T-helper 2 cell treated with Interferon-gamma antibody and Interleukin-4, amounts not matched to agents 5 μg/mL and 100 μg/mL, for 36 hours (primary cell): ENCODE results near the gene NRG3.

Experiments used
- DNase-seq: peaks from one replicate; pipeline ENCODE4 v3.0.0; 2021; ENCODE audit warnings: low spot score
- H3K27ac Mint-ChIP-seq: one replicate; pipeline ENCODE4 v1.8.0; 2021; ENCODE audit warnings: mild to moderate bottlenecking, mixed read lengths
- H3K27me3 Mint-ChIP-seq: one replicate; pipeline ENCODE4 v1.8.0; 2021; ENCODE audit warnings: low read depth, mixed read lengths
- H3K36me3 Mint-ChIP-seq: one replicate; pipeline ENCODE4 v1.8.0; 2021; ENCODE audit warnings: low read depth, mixed read lengths
- H3K4me1 Mint-ChIP-seq: one replicate; pipeline ENCODE4 v1.8.0; 2021; ENCODE audit warnings: low read depth, mixed read lengths
- H3K4me3 Mint-ChIP-seq: one replicate; pipeline ENCODE4 v1.8.0; 2022; ENCODE audit warnings: mild to moderate bottlenecking, moderate library complexity, mixed read lengths
- H3K9me3 Mint-ChIP-seq: one replicate; pipeline ENCODE4 v1.8.0; 2021; ENCODE audit warnings: mixed read lengths

NRG3 gene

DNA sequence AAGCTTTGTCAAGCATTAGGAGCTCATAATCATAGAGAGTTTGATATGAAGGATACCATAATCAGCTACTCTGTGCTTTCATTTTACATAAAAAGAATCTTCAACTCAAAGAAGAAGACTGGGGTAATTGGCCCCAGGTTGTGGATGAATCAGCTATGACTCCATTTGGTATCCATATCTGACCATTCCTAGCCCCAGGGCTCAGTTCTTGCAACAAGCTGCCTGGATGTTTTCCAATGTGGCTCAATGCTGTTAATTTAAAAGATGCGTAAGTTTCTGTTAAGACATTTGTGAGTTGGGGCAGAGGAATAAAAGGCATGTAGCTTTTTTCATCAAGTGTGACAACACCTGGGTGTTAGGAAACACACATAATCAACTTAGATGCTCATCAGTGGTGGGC is 951.1 kb downstream of the NRG3 start:
- no peaks in the 10 kb centered on the region for H3K36me3 Mint-ChIP-seq
- H3K27ac Mint-ChIP-seq, result no peak overlapping the region
- DNase-seq, result no peak
- H3K27me3 Mint-ChIP-seq, result no peaks in the 10 kb centered on the region
- peaks cover 1% of the 10 kb centered on the region for H3K9me3 Mint-ChIP-seq
- no peak overlapping the region for H3K4me3 Mint-ChIP-seq
- H3K4me1 Mint-ChIP-seq, result no peaks in the 10 kb centered on the region

- Mint-ChIP-seq H3K9me3 (no peaks in the 10 kb centered on the region), H3K4me1 (no peaks in the 10 kb centered on the region), H3K36me3 (no peaks in the 10 kb centered on the region), H3K27ac (no peak overlapping the region), H3K27me3 (no peaks in the 10 kb centered on the region), H3K4me3 (no peak overlapping the region)
- no peak for DNase-seq
These were observed 952.9 kb downstream of the NRG3 start for GRCh38 chr10:82827901-82828300.

DNA sequence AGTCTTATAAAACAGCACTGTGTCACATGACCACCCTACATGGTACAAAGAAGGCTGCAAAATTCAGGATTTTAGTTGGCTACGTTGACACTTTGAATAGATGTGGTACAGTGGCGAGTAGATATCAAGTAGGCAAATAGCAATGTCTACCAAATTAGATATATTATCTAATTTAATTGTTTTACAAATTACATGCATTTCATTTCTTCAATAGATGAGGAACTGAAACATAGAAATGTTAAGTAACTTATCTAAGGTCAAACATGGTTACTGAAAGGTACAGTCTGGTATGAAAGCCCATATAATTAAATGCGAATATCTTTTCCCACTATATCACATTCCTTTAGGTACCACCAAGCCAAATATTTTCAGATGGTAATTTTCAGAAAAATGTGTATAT is 972.2 kb downstream of the NRG3 start:
- no peaks in the 10 kb centered on the region for H3K27me3 Mint-ChIP-seq
- H3K9me3 Mint-ChIP-seq, result peaks cover 20% of the 10 kb centered on the region
- H3K27ac Mint-ChIP-seq, result no peak overlapping the region
- H3K4me3 Mint-ChIP-seq, result no peak overlapping the region
- DNase-seq, result no peak
- no peaks in the 10 kb centered on the region for H3K36me3 Mint-ChIP-seq
- no peaks in the 10 kb centered on the region for H3K4me1 Mint-ChIP-seq

- no peaks in the 10 kb centered on the region for H3K27me3 Mint-ChIP-seq
- no peak for DNase-seq
- peaks cover 30% of the 10 kb centered on the region for H3K9me3 Mint-ChIP-seq
- H3K4me1 Mint-ChIP-seq, result no peaks in the 10 kb centered on the region
- no peak overlapping the region for H3K4me3 Mint-ChIP-seq
- H3K27ac Mint-ChIP-seq, result no peak overlapping the region
- no peaks in the 10 kb centered on the region for H3K36me3 Mint-ChIP-seq
These were observed 975.2 kb downstream of the NRG3 start for GRCh38 chr10:82850191-82850590.

GRCh38 chr10:82856957-82857613 is 982.1 kb downstream of the NRG3 start:
- Mint-ChIP-seq H3K27ac (no peak overlapping the region), H3K4me3 (no peak overlapping the region), H3K4me1 (no peaks in the 10 kb centered on the region), H3K9me3 (peaks cover 34% of the 10 kb centered on the region), H3K36me3 (no peaks in the 10 kb centered on the region), H3K27me3 (no peaks in the 10 kb centered on the region)
- DNase-seq, result no peak

DNA sequence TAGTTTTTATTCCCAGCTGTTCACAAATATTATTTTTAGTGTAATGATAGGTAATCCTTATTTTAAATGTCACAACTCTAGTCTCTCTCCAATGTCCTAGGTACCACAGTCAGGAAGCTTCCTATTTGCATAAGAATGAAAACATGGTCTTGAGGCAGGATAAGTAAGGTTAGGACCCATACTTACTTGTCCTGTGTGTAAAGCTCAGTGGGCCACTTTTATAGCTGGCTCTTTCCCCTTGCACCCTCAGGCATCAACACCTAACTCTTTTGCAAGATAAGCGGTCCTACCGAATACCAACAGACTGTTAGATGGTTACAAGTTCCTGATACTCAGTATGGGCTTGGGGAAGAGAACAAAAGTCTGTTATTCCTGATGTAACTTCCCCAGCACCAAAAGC is 986.9 kb downstream of the NRG3 start:
- no peak for DNase-seq
- Mint-ChIP-seq H3K27ac (no peak overlapping the region), H3K9me3 (peaks cover 26% of the 10 kb centered on the region), H3K27me3 (no peaks in the 10 kb centered on the region), H3K36me3 (no peaks in the 10 kb centered on the region), H3K4me1 (no peaks in the 10 kb centered on the region), H3K4me3 (no peak overlapping the region)

- no peak for DNase-seq
- H3K4me1 Mint-ChIP-seq, result no peaks in the 10 kb centered on the region
- no peak overlapping the region for H3K27ac Mint-ChIP-seq
- peaks cover 19% of the 10 kb centered on the region for H3K9me3 Mint-ChIP-seq
- no peaks in the 10 kb centered on the region for H3K27me3 Mint-ChIP-seq
- no peak overlapping the region for H3K4me3 Mint-ChIP-seq
- H3K36me3 Mint-ChIP-seq, result no peaks in the 10 kb centered on the region
These were observed 990.4 kb downstream of the NRG3 start for GRCh38 chr10:82865366-82865765.

GRCh38 chr10:82866424-82867020 is 991.5 kb downstream of the NRG3 start:
- DNase-seq, result no peak
- Mint-ChIP-seq H3K9me3 (peaks cover 12% of the 10 kb centered on the region), H3K36me3 (no peaks in the 10 kb centered on the region), H3K4me1 (no peaks in the 10 kb centered on the region), H3K27ac (no peak overlapping the region), H3K27me3 (no peaks in the 10 kb centered on the region), H3K4me3 (no peak overlapping the region)

- H3K9me3 Mint-ChIP-seq, result peaks cover 12% of the 10 kb centered on the region
- no peaks in the 10 kb centered on the region for H3K27me3 Mint-ChIP-seq
- H3K4me1 Mint-ChIP-seq, result no peaks in the 10 kb centered on the region
- DNase-seq, result no peak
- no peaks in the 10 kb centered on the region for H3K36me3 Mint-ChIP-seq
- H3K27ac Mint-ChIP-seq, result no peak overlapping the region
- no peak overlapping the region for H3K4me3 Mint-ChIP-seq
These were observed 992.1 kb downstream of the NRG3 start for GRCh38 chr10:82867056-82867455.

DNA sequence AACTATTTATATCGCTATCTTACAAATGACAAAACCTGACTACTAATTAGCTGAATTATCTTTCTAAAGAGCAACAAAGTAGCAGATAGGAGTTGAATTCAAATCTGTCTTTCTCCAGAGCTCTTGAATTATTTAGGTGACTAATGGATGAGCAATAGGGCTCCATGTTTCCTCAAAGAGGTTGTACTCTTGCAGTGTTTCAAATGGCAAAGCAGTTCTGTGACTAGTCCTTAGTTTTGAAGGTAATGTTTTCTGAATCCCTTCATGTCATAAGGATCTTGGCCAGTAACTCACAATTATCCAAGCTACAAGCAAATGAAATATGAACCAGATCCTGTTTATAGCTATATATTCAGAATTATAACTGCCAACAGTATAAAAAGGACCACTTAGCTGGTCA is 999.7 kb downstream of the NRG3 start:
- no peak overlapping the region for H3K4me3 Mint-ChIP-seq
- H3K27me3 Mint-ChIP-seq, result no peaks in the 10 kb centered on the region
- no peak for DNase-seq
- H3K27ac Mint-ChIP-seq, result no peak overlapping the region
- no peaks in the 10 kb centered on the region for H3K36me3 Mint-ChIP-seq
- H3K4me1 Mint-ChIP-seq, result no peaks in the 10 kb centered on the region
- H3K9me3 Mint-ChIP-seq, result peaks cover 10% of the 10 kb centered on the region

GRCh38 chr10:82880776-82881290 is 1005.8 kb downstream of the NRG3 start:
- H3K9me3 Mint-ChIP-seq, result peaks cover 13% of the 10 kb centered on the region
- DNase-seq, result no peak
- H3K27ac Mint-ChIP-seq, result no peak overlapping the region
- no peaks in the 10 kb centered on the region for H3K36me3 Mint-ChIP-seq
- no peaks in the 10 kb centered on the region for H3K27me3 Mint-ChIP-seq
- H3K4me1 Mint-ChIP-seq, result no peaks in the 10 kb centered on the region
- no peak overlapping the region for H3K4me3 Mint-ChIP-seq

- peaks cover 16% of the 10 kb centered on the region for H3K9me3 Mint-ChIP-seq
- no peak for DNase-seq
- H3K36me3 Mint-ChIP-seq, result no peaks in the 10 kb centered on the region
- H3K4me1 Mint-ChIP-seq, result no peaks in the 10 kb centered on the region
- H3K4me3 Mint-ChIP-seq, result no peak overlapping the region
- H3K27me3 Mint-ChIP-seq, result no peaks in the 10 kb centered on the region
- H3K27ac Mint-ChIP-seq, result no peak overlapping the region
These were observed 1007.7 kb downstream of the NRG3 start for GRCh38 chr10:82882722-82883121.

DNA sequence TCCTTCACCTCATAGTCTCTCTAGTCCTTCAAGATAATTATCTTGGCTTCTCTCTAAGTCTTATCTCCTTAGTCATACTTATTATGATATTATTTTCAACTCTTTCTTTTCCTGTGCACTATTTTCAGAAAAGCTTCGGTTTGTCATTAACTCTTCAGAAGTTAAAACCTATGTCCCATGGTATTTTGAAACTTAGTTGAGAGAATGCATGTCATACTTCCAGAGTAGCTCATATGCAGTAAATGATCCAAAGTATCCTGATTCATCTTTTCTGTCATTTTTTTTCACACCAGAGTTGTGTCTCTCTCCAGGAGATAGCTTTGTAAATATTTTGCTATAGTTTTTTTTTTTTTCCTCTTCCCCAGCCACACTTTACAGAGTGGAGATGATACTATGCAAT is 1008.6 kb downstream of the NRG3 start:
- no peak for DNase-seq
- Mint-ChIP-seq H3K4me3 (no peak overlapping the region), H3K4me1 (no peaks in the 10 kb centered on the region), H3K36me3 (no peaks in the 10 kb centered on the region), H3K27ac (no peak overlapping the region), H3K9me3 (peaks cover 16% of the 10 kb centered on the region), H3K27me3 (no peaks in the 10 kb centered on the region)

DNA sequence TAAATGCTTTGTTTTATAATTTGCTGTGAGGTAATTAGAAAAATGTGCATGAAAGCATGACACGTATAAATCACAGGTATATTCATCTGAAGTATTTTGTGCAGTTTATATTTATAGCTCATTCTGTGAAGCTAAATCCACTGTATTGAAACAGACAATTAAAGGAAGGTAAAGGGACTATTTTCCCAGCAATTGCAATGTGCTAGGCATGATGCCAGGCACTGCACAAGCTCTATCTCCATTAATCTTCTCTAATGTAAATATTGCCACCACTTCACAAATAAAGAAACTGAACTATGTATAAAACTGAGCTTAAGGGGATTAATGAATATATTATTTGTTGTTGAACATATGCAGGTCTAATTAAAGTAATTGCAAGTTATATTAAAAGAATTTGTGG is 1012.5 kb downstream of the NRG3 start:
- no peak overlapping the region for H3K27ac Mint-ChIP-seq
- DNase-seq, result no peak
- H3K36me3 Mint-ChIP-seq, result no peaks in the 10 kb centered on the region
- H3K4me1 Mint-ChIP-seq, result no peaks in the 10 kb centered on the region
- no peaks in the 10 kb centered on the region for H3K27me3 Mint-ChIP-seq
- no peak overlapping the region for H3K4me3 Mint-ChIP-seq
- H3K9me3 Mint-ChIP-seq, result peaks cover 14% of the 10 kb centered on the region
